SH-SY5Y (cell line): Measurements from ENCODE around the gene TBRG4.

Source experiments
- GATA2 ChIP-seq: IDR thresholded peaks from 2 replicates; pipeline ENCODE4 v1.6.1; 2011; ENCODE audit warnings: mild to moderate bottlenecking, low read depth, low read length
- GATA3 ChIP-seq: IDR thresholded peaks from 2 replicates; pipeline ENCODE4 v1.6.1; 2011; ENCODE audit warnings: low read depth, mild to moderate bottlenecking, low read length, moderate library complexity

The TBRG4 gene

GRCh38 chr7:45111298-45112223 lies at the start of gene TBRG4:
Gene TBRG4, minus strand, starts transcription at chr7:45111697. Its CDS starts 2,460 bp downstream, at chr7:45109237.
- no peak for TF ChIP-seq GATA2
- TF ChIP-seq GATA3 = no peak

GRCh38 chr7:45161138-45161537 lies 49.6 kb upstream of the TBRG4 start:
- TF ChIP-seq GATA3 = no peak
- no peak for TF ChIP-seq GATA2

GRCh38 chr7:45160417-45160881 lies 49.0 kb upstream of the TBRG4 start:
- TF ChIP-seq GATA2 (no peak), GATA3 (no peak)

- no peak for TF ChIP-seq GATA3
- TF ChIP-seq GATA2 = no peak
Observed at GRCh38 chr7:45159296-45159695, 47.8 kb upstream of the TBRG4 start.

GRCh38 chr7:45158471-45158870 lies 47.0 kb upstream of the TBRG4 start:
- no peak for TF ChIP-seq GATA3
- TF ChIP-seq GATA2 = no peak

DNA sequence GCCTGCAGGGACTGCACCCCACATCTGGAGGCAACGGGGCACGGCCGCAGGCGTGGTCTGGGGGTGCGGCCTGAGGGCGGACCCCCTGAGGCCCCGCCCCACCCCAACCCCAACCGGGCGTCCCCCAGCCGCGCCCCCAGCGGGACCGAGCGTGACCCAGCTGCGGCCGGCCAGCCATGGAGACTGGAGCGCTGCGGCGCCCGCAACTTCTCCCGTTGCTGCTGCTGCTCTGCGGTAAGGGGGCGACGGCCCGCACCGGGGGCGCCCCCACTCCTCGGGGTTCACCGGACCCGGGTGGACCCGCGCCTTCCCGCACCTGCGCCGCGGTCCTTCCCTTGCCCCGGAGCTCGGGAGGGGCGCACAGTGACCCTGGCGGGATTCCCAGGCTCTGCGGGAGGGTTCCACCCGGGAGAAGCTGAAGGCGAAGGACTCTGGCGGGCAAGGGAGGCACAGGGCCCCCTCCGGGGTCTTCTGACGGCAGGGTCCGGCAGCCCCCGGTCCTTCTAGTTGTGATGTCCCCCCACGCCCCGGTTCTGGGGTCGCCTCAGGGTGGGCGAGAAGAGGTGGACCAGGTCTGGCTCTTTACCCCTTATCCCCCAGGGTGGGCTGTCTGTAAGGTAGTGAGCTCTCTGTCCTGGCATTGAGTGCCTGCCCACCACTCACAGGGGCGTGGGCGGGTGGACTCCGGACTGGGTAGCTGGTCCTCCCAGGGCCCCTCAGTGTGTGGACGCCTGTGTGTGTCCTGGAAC lies 46.3 kb upstream of the TBRG4 start, which contains the start of gene RAMP3:
RAMP3 (plus strand) TSS at position 139 of the 749 bp plus-strand sequence; CDS start at position 177, 38 bp downstream.
- TF ChIP-seq GATA2 (no peak), GATA3 (no peak)

- TF ChIP-seq GATA2 (no peak), GATA3 (no peak)
Observed at GRCh38 chr7:45157286-45157652, 45.8 kb upstream of the TBRG4 start.

- no peak for TF ChIP-seq GATA3
- no peak for TF ChIP-seq GATA2
Observed at GRCh38 chr7:45156516-45157272, 45.2 kb upstream of the TBRG4 start.

GRCh38 chr7:45155941-45156340 lies 44.4 kb upstream of the TBRG4 start:
- TF ChIP-seq GATA2 (no peak), GATA3 (no peak)

- TF ChIP-seq GATA2 (no peak), GATA3 (no peak)
Observed at GRCh38 chr7:45155357-45155900, 43.9 kb upstream of the TBRG4 start.

- no peak for TF ChIP-seq GATA3
- no peak for TF ChIP-seq GATA2
Observed at GRCh38 chr7:45153233-45153632, 41.7 kb upstream of the TBRG4 start.

DNA sequence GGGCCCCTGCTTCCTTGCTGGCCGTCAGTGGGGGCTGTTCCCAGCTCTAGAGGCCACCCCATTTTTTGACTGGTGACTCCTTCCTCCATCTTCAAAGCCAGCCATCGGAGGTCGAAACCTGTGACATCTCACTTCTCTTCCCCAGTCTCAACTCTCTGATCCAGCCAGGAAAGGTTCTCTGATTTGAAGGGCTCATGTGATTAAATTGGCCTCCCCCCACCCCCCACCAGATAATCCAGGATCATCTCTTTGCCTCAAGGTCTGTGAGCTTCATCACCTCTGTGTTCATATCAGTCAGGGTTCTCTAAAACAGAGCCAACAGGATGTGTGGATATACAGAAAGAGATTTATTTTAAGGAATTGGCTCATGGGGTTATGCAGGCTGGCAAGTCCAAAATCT lies 40.5 kb upstream of the TBRG4 start:
- no peak for TF ChIP-seq GATA3
- TF ChIP-seq GATA2 = no peak

DNA sequence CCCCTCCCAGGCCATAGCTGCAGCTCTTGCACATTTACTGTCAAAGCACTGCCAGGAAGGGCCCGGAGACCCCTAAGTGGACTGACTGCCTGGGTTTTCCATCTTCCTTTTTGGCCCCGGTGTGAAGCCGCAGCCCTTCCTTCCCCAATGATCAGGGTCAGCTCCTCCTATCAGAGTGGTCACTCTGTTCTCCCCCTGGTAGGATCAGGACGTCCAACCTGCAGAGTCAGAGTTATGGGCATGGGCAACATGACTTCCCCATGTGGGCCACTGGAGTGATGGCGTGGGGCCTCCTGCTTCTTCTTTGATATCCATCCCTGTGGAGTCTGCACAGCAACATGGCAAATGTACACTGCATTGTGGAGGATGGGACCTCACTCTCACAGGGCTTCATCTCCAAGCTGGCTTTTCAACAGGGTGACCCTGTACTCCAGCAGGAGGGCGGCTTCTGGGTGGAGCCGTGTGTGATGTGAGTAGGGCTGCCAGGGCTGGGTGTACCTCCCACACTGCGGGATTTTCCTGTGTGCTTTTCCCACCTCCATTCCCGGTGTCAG lies 39.7 kb upstream of the TBRG4 start:
- no peak for TF ChIP-seq GATA3
- TF ChIP-seq GATA2 = no peak

- TF ChIP-seq GATA2 (no peak), GATA3 (no peak)
Observed at GRCh38 chr7:45150199-45150598, 38.7 kb upstream of the TBRG4 start.
